HEK293 (cell line): ENCODE results near the gene KIAA1671.

Experiments
- CTCF ChIA-PET: fragments of 350-600 bp; formaldehyde crosslinking; extraction: SDS; loops from one replicate; lab custom pipeline; 2021; ENCODE audit warnings: antibody characterized with exemption; lab: Yijun Ruan, JAX
- POLR2A ChIA-PET: fragments of 300-600 bp; formaldehyde crosslinking; extraction: SDS; loops from one replicate; lab custom pipeline; 2020; ENCODE audit warnings: antibody characterized with exemption, inconsistent platforms; lab: Yijun Ruan, JAX
- H3K27ac ChIP-seq: fragments of 200-500 bp; sonication (Bioruptor generic); 2 replicates; pipeline ENCODE4 v1.5.1; 2014; ENCODE audit warnings: low read depth, low read length, control low read depth, inconsistent platforms; ENCODE audit errors: extremely low read depth
- H3K36me3 ChIP-seq, 2 experiments: fragments of 200-500 bp in 1 of 2; sonication (Bioruptor generic) in 1 of 2; 1 replicate in 1 of 2; 2 replicates in 1 of 2; pipeline ENCODE4 v1.5.1; 2014 to 2017; ENCODE audit warnings: inconsistent platforms in 2 of 2, low read length in 2 of 2; ENCODE audit not compliant: control insufficient read depth in 2 of 2, insufficient read depth in 1 of 2
- H3K4me1 ChIP-seq: fragments of 200-500 bp; sonication (Bioruptor generic); 2 replicates; pipeline ENCODE4 v1.5.1; 2014; ENCODE audit warnings: mild to moderate bottlenecking, low read length, inconsistent platforms; ENCODE audit not compliant: control insufficient read depth, insufficient read depth
- H3K4me3 ChIP-seq: 2 replicates; pipeline ENCODE4 v1.5.1; 2011; ENCODE audit warnings: low read depth, mild to moderate bottlenecking, control low read depth, low read length, moderate library complexity
- H3K9me3 ChIP-seq: fragments of 200-500 bp; sonication (Bioruptor generic); 2 replicates; pipeline ENCODE4 v1.5.1; 2014; ENCODE audit warnings: low read depth, low read length, inconsistent platforms; ENCODE audit not compliant: control insufficient read depth, insufficient read depth
- CTCF ChIP-seq: fragments of 450-650 bp; formaldehyde crosslinking; IDR thresholded peaks from 2 replicates; pipeline ENCODE4 v1.5.1; 2016; ENCODE audit warnings: missing biosample characterization, missing genetic modification characterization
- GLIS1 ChIP-seq: fragments of 450-650 bp; formaldehyde crosslinking; IDR thresholded peaks from 2 replicates; pipeline ENCODE4 v1.5.1; 2016; ENCODE audit warnings: missing biosample characterization, missing genetic modification characterization
- HIC1 ChIP-seq: fragments of 450-650 bp; formaldehyde crosslinking; IDR thresholded peaks from 2 replicates; pipeline ENCODE4 v1.5.1; 2016; ENCODE audit warnings: missing biosample characterization, missing genetic modification characterization
- INSM2 ChIP-seq: fragments of 450-650 bp; formaldehyde crosslinking; IDR thresholded peaks from 2 replicates; pipeline ENCODE4 v1.5.1; 2016; ENCODE audit warnings: missing biosample characterization, missing genetic modification characterization
- OVOL3 ChIP-seq: fragments of 450-650 bp; formaldehyde crosslinking; IDR thresholded peaks from 2 replicates; pipeline ENCODE4 v1.5.1; 2016; ENCODE audit warnings: missing biosample characterization, missing genetic modification characterization
- SCRT2 ChIP-seq: fragments of 450-650 bp; formaldehyde crosslinking; IDR thresholded peaks from 2 replicates; pipeline ENCODE4 v1.5.1; 2016; ENCODE audit warnings: missing biosample characterization, missing genetic modification characterization
- SP7 ChIP-seq: fragments of 450-650 bp; formaldehyde crosslinking; IDR thresholded peaks from 2 replicates; pipeline ENCODE4 v1.5.1; 2016; ENCODE audit warnings: missing biosample characterization, missing genetic modification characterization
- TCF7L2 ChIP-seq: IDR thresholded peaks from 2 replicates; pipeline ENCODE4 v1.6.1; 2011; ENCODE audit warnings: low read depth, mild to moderate bottlenecking, inconsistent platforms, low read length, moderate library complexity, borderline replicate concordance
- WT1 ChIP-seq: fragments of 450-650 bp; formaldehyde crosslinking; IDR thresholded peaks from 2 replicates; pipeline ENCODE4 v1.5.1; 2016; ENCODE audit warnings: missing biosample characterization, missing genetic modification characterization
- YY1 ChIP-seq: fragments of 450-650 bp; formaldehyde crosslinking; IDR thresholded peaks from 2 replicates; pipeline ENCODE4 v1.5.1; 2018; ENCODE audit warnings: missing biosample characterization, missing genetic modification characterization
- ZBTB7A ChIP-seq: fragments of 450-650 bp; formaldehyde crosslinking; IDR thresholded peaks from 2 replicates; pipeline ENCODE4 v1.5.1; 2016; ENCODE audit warnings: low read depth, missing biosample characterization, missing genetic modification characterization
- ZFP37 ChIP-seq: fragments of 450-650 bp; formaldehyde crosslinking; IDR thresholded peaks from 2 replicates; pipeline ENCODE4 v1.5.1; 2016; ENCODE audit warnings: missing biosample characterization, missing genetic modification characterization
- ZFP69B ChIP-seq: fragments of 450-650 bp; formaldehyde crosslinking; IDR thresholded peaks from 2 replicates; pipeline ENCODE4 v1.5.1; 2016; ENCODE audit warnings: missing biosample characterization, missing genetic modification characterization
- ZIC2 ChIP-seq: fragments of 450-650 bp; formaldehyde crosslinking; IDR thresholded peaks from 2 replicates; pipeline ENCODE4 v1.5.1; 2016; ENCODE audit warnings: missing biosample characterization, missing genetic modification characterization
- ZNF248 ChIP-seq: fragments of 450-650 bp; formaldehyde crosslinking; IDR thresholded peaks from 2 replicates; pipeline ENCODE4 v1.5.1; 2017; ENCODE audit warnings: missing biosample characterization, missing genetic modification characterization
- ZNF292 ChIP-seq: fragments of 450-650 bp; formaldehyde crosslinking; IDR thresholded peaks from 2 replicates; pipeline ENCODE4 v1.5.1; 2016; ENCODE audit warnings: low read depth, missing biosample characterization, missing genetic modification characterization, borderline replicate concordance
- ZNF302 ChIP-seq: fragments of 450-650 bp; formaldehyde crosslinking; IDR thresholded peaks from 2 replicates; pipeline ENCODE4 v1.5.1; 2016; ENCODE audit warnings: missing biosample characterization, missing genetic modification characterization, low read depth
- ZNF341 ChIP-seq: fragments of 450-650 bp; formaldehyde crosslinking; IDR thresholded peaks from 2 replicates; pipeline ENCODE4; 2016; ENCODE audit warnings: low read depth, missing biosample characterization, missing genetic modification characterization
- ZNF398 ChIP-seq: fragments of 450-650 bp; formaldehyde crosslinking; IDR thresholded peaks from 2 replicates; pipeline ENCODE4 v1.5.1; 2017; ENCODE audit warnings: missing biosample characterization, missing genetic modification characterization
- ZNF449 ChIP-seq: fragments of 450-650 bp; formaldehyde crosslinking; IDR thresholded peaks from 2 replicates; pipeline ENCODE4 v1.5.1; 2017; ENCODE audit warnings: missing biosample characterization, mild to moderate bottlenecking, missing genetic modification characterization, moderate library complexity
- ZNF747 ChIP-seq: fragments of 450-650 bp; formaldehyde crosslinking; IDR thresholded peaks from 2 replicates; pipeline ENCODE4 v1.5.1; 2016; ENCODE audit warnings: missing biosample characterization, missing genetic modification characterization
- ZNF843 ChIP-seq: fragments of 450-650 bp; formaldehyde crosslinking; IDR thresholded peaks from 2 replicates; pipeline ENCODE4 v1.5.1; 2016; ENCODE audit warnings: missing biosample characterization, missing genetic modification characterization

KIAA1671 gene

GRCh38 chr22:24986816-24987215 lies 34.3 kb downstream of the KIAA1671 start (continued):
- TF ChIP-seq ZNF302 (tag by site-specific recombination) (no peak), ZNF398 (tag by site-specific recombination) (no peak)

- POLR2A ChIA-PET = interaction anchor here (1.0 kb wide), 1 partner anchor 18 kb away, joined by 3 read pairs; no protein-coding TSS in a partner anchor
- H3K4me1 ChIP-seq = no peaks in the 10 kb centered on the region; the same call in 1 of the 2 replicates
- CTCF ChIA-PET = interaction anchor here (0.6 to 0.9 kb wide), 4 partner anchors 11 to 60 kb away, joined by 3 to 4 read pairs (median 3); no protein-coding TSS in a partner anchor
Observed at GRCh38 chr22:24989135-24989534, 36.6 kb downstream of the KIAA1671 start.

GRCh38 chr22:24989541-24989951 lies 37.0 kb downstream of the KIAA1671 start:
- no peaks in the 10 kb centered on the region; the same call in 1 of the 2 replicates for H3K4me1 ChIP-seq
- no peak overlapping the region for H3K27ac ChIP-seq
- no peaks in the 10 kb centered on the region for H3K36me3 ChIP-seq
- H3K9me3 ChIP-seq = no peaks in the 10 kb centered on the region
- CTCF ChIA-PET = interaction anchor here (0.8 to 0.9 kb wide), 2 partner anchors 11 to 51 kb away, joined by 3 to 4 read pairs; no protein-coding TSS in a partner anchor
- H3K4me3 ChIP-seq = no peak overlapping the region
- TF ChIP-seq HIC1 = no peak
- no peak for TF ChIP-seq SCRT2 (tag by site-specific recombination)
- no peak for TF ChIP-seq INSM2
- TF ChIP-seq ZNF449 = no peak
- TF ChIP-seq ZBTB7A (tag by site-specific recombination) = no peak
- TF ChIP-seq CTCF (tag by site-specific recombination) = no peak
- TF ChIP-seq ZNF747 (tag by site-specific recombination) = no peak
- no peak for TF ChIP-seq ZNF292
- TF ChIP-seq YY1 = no peak
- TF ChIP-seq ZFP69B (tag by site-specific recombination) = no peak
- TF ChIP-seq ZNF843 (tag by site-specific recombination) = no peak
- TF ChIP-seq TCF7L2 = no peak
- no peak for TF ChIP-seq ZFP37
- TF ChIP-seq ZNF341 (tag by site-specific recombination) = no peak
- TF ChIP-seq OVOL3 (tag by site-specific recombination) = no peak
- no peak for TF ChIP-seq ZNF248 (tag by site-specific recombination)
- no peak for TF ChIP-seq SP7
- POLR2A ChIA-PET = interaction anchor here (1.0 kb wide), 1 partner anchor 18 kb away, joined by 3 read pairs; no protein-coding TSS in a partner anchor

More at GRCh38 chr22:24989135-24989534, 36.6 kb downstream of the KIAA1671 start:
- Histone ChIP-seq H3K4me3 (no peak overlapping the region), H3K9me3 (no peaks in the 10 kb centered on the region), H3K36me3 (no peaks in the 10 kb centered on the region), H3K27ac (no peak overlapping the region)
- peak; percentile 43 for TF ChIP-seq GLIS1 (tag by site-specific recombination)
- no peak for TF ChIP-seq WT1 (tag by site-specific recombination)
- peak; percentile 54; the same call in 1 of the 2 replicates for TF ChIP-seq ZIC2 (tag by site-specific recombination)
